ENCODE data around the gene GPSM1.
"Not testable (repeated sequence)": the region's sequence is repeated elsewhere in the genome, so short reads cannot be mapped to it uniquely, and the experiment has no call there.

Gene GPSM1

DNA sequence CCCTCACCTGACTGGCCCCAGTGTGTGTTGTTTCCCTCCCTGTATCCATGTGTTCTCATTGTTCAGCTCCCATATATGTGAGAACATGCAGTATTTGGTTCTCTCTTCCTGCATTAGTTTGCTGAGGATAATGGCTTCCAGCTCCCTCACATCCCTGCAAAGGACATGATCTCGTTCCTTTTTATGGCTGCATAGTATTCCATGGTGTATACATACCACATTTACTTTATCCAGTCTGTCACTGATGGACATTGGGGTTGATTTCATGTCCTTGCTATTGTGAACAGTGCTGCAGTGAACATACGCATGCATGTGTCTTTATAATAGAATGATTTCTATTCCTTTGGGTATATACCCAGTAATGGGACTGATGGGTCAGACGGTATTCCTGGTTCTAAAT is 7.4 kb upstream of the GPSM1 start:
- not testable (repeated sequence) for DNase-seq

DNA sequence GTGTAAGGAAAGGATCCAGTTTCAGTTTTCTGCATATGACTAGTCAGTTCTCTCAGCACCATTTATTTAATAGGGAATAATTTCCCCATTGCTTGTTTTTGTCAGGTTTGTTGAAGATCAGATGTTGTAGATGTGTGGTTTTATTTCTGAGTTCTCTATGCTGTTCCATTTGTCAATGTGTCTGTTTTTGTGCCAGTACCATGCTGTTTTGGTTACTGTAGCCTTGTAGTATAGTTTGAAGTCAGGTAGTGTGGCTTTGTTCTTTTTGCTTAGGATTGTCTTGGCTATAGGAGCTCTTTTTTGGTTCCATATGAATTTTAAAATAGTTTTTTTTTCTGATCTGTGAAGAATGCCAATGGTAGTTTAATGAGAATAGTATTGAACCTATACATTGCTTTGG is 6.4 kb upstream of the GPSM1 start:
- DNase-seq, result not testable (repeated sequence)

DNA sequence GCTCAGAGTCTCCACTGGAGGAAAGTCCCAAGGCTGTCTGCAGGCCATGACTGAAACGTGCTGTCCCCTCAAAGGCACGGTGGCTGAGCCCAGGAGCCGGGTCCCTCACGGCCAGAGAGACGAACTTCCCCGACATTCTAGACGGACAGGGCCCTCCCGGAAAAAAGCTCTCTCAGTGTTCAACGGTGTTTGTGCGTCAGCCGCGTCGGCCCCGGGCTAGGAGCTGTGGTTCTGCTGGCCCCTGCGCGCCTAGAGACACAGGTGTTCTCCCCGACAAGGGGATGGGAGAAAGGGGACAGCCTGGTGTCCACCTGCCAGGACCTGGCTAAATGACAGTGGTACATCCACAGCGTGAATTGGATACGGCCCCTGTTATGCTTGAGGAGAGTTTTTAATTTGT is 5.8 kb upstream of the GPSM1 start:
- DNase-seq, result no peak

DNA sequence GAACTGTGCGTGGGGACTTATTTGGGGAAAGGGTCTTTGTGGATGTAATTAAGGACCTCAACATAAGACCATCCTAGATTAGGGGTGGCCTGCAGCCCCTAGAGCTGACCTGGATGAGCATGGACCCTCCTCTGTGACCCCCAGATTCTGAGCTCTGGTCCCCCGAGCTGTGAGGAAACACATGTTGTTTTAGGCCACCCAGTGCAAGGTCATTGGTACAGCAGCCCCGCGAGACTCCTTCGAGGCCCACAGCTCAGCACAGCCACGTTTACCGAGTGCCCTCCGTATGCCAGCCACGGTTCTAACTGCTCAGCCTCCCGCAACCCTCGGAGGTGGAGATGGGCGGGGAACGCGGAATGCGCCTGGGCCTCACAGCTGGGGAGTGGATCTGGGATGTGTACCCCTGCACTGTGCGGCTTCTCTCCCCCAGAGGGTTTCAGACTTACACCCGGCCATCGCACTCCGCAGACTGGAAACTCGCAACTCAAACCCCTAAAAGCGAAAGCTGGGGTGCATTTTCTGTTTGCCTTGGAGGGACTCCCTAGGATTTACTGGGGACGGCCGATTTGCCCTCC is 4.5 kb upstream of the GPSM1 start:
- DNase-seq, result no peak

DNA sequence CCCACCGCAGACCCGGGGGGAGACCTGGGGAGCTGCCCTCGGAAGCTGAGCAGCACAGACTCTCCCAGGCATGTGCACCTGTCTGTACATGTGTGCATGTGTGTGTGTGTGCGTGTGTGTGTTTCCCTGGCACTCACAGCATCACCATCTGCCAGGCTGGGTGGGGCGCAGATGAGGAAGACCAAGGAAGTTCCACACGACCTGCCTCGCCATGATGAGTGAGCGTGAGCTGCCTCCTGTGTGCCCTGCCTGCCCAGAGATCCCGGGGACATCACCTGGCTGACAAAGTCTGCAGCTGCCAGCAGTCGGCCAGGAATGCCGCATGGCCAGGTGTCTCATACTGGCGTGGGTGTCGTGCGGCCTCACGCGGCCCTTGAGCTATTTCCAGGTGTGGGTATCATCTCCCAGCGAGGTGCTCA is 4.0 kb upstream of the GPSM1 start:
- DNase-seq, result no peak

DNA sequence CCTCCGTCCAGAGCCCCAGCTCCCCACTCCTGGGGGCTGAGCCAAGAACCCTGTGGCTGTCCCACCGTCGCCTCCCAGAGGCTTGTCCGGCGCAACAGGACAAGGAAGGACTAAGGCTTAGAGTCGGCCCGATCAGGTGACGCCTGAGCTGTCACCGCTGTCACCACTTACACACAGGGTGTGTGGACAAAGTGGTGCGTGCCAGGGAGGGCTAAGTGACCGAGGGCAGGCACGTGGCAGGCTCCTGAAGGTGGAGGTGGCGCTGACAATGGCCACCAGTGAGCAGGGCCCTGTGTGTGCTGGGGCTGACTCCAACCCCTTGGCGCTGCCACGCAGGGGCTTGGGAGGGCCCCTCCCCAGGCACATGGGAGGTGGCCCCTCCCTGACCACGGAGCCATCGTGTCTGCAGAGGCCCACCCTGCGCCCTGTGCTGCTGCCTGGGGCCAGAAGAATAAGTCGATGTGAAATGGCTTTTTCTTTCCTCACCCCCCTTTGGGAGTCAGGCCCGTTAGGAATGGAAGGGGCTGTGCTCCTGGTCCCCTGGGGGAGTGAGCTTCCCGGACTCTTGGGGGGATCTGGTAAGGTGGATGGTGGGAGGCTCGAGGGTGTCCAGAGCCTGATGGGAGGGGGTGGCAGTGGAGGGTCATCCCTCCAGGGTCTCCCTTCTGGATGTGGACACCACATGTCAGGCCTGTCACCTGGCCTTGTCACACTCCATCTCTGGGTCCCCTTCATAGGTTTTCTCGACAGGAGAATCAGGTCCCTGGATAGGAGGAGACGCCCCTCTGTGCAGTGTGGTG is 2.6 kb upstream of the GPSM1 start:
- DNase-seq, result no peak

DNA sequence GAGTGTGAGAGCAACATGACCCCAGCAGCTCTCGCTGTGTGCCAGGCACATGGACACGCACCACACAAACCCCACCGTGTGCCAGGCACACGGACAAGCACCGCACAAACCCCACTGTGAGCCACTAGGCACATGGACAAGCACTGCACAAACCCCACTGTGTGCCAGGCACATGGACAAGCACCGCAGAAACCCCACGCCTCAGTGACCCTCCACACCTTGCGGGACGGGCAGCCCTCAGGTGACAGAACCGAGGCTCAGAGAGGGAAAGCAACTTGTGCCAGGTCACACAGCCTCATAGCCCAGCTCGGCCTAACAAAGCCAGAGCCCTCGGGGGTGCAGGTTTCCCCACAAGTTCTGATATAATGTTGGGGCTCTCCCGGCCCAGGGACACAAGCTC is 2.0 kb upstream of the GPSM1 start:
- DNase-seq, result no peak

DNA sequence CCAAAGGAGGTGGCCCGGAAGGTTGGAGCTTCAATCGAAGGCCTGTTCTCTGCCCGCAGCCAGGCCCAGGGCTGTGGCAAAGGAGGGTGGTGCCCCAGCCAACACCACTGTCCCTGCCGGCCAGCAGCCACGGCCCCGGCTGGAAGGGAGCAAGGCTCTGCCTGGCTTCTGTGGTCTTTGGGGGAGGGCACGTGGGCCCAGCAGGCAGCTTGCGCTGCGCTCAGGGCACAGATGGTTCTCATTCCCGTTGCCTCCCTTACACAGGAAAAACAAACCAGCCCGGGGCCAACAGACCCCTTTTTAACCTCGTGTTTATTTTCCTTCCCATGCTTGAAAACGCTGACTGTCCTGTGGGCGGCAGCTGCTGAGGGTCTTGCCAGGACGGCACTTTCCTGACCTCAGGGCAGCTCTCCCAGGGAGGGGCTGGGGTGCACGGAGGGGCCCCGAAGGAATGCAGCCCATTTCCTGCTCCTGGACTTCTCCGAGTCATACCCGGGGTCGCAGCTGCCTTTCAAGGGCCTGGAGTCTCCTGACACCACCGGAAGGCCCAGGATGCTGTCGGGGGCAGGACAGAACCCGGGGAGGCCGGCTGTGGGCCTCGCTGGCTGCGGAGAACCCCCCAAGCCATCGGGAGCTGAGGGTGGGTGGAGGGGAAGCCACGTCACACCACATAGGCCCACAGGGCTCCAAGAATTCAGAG is 1.1 kb upstream of the GPSM1 start:
- DNase-seq, result no peak

DNA sequence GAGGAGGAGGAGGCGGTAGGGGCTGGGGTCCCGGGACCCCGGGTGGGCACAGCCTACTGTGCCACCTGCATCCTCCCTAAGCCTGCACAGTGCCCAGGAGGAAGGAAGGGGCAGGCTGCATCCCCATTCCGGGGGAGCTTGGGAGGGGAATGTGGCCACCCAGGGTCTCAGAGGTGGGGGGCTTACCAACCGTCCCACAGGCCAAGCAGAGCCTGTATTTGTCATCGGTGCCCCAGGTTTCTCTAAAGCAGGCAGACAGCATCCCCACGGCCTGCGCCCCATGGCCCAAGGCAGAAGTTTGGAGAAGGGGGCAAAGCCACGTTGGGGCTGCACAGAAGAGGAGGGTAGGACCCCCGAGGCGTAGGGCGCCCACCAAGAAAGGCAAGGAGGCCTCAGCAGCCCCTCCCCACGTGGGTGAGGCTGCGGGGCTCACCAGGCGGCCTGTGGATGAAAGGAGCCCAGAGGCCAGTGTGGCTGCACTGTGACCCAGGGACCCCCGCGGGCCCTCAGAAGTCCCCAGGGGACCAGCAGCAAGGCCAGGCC is 507 bp upstream of the GPSM1 start:
- DNase-seq, result no peak

DNA sequence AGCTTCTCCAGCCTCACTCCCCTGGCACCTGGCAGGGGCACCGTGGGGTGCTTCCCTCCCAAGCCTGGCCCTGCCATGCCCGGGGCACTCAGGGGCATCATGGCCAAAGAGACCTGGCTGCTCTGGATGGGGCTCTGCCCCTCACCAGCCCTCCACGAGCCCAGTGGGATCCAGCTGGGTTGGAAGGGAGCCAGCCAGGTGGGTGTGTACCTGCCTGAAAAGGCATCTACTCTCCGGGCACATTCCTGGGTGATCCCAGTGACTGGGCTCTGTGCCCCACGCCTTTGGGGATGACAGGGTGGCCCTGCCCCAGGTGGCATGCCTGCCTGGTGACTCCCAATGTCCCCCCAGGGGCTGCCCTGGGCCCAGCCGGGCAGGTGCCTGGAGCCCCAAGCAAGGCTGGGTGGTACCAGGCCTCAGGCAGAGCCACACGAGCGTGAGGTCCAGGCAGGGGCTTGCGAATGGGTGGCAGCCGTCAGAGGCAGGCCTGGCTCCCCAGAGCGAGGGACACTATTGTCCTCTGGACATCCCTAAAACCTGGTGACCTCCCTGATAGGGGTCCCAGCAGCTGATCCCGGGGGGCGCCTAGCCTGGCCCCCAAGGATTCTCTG is 777 bp downstream of the GPSM1 start:
- no peak for DNase-seq

DNA sequence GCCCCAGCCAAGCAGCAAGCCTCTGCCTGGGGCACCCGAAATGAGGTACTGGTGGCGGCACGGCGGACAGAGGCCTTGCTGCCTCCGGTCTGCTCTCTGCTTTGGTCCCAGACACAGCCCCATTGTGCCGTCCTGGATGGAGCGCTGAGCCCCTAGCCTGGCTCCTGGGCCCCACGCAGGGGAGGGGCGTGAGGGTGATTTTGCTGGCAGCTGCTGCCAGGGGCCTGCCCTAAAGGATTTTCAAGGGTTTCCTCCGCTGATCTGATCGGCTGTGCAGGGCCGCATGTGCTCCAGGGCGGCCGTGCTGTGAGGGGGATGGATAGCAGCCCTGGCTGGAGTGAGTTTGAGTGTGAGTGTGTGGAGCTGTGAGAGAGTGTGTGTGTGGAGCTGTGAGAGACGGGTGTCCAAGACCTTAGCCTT is 1.3 kb downstream of the GPSM1 start:
- no peak for DNase-seq

DNA sequence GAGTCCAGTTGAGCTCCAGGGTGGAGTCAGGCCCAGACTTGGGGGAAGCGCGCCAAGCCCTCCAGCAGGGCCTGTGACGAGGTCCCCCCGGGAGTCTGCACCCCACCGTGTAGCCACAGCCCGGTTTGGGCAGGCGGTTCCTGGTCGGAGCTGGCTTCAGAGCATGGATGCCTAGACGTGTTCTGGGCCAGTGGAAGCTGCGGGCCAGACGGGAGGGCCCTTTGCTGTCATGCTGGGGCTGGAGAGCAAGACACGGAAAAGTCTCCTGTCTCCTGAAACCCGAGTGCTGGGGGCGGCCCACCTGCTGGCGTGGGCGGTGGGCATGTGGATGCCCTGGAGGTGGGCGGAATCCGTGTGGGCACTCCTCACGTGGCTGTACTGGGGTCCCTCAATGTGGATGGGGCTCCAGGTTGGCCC is 1.9 kb downstream of the GPSM1 start:
- DNase-seq, result no peak

DNA sequence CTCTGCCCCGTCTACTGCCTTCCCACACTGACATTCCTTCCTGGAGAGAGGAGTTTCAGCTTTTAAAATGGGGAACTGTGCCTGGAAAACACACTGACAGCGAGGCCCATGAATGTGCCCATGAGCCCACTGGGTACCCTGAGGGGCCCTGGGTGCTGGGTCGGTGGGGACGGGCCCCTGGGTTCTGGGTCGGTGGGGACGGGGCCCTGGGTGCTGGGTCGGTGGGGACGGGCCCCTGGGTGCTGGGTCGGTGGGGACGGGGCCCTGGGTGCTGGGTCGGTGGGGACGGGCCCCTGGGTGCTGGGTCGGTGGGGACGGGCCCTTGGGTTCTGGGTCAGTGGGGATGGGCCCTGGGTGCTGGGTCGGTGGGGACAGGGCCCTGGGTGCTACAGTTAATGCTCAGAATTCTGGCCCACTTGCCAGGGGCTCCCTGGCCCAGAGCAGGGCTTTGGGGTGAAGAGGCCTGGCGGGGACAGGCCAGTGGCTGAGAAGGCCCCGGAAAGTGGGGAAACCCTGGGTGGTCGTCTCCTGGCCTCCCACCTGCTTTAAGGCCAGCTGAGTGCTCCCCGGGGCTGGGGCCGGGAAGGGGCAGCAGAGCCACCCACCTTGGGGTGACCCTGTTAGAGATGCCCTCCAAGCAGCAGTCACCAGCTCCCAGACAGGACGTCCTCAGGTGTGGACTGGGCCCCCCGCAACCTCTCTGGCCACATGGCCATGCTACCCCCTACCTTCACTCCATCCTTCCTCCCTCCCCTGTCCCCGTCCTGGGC is 2.5 kb downstream of the GPSM1 start:
- DNase-seq, result no peak

DNA sequence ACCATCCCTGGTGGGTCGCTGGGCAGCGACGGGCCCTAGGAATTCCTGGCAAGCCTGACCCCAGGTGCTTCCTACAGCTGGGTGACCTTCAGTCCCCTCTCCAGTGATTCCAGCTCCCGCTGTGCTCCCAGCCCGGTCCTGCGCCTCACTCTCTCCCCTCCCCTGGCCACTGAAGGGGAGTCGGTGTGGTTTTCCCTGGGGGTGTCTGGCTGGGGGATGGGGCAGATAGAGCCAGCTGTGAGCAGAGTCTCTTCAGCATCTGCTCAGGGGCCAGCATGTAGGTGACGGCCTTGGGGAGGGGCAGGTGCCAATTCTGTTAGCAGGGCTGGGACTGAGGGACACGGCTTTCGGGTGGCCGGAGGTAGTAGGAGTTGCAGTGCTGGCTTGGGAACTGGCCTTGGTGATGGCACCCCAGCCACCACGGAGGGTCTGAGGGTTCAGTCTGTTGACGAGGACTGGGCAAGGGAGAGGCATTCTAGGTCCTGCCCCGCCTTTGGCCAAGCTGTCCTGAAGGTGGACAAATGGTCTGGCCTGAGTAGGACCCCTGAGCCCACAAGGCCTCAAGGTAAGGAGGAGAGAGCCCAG is 3.2 kb downstream of the GPSM1 start:
- no peak for DNase-seq

DNA sequence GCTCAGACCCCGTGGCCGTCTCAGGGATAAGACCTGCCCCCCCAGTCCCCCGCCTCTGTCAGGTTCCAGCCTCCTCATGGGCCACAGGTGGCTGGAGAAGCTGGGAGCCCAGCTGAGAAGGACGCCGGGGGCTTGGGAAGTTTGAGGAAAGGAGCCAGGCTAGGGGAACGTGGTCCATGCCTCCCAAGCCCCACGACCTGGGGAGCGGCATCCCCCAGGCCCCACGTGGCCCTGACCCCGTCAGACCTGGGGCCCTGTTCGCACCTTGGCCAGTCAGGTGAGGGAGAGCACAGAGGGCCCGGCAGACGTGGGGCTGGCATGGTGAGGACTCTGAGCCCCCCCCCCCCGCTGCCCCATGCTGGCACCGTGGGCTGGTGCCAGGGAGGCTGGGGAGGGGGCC is 3.7 kb downstream of the GPSM1 start:
- DNase-seq, result no peak

DNA sequence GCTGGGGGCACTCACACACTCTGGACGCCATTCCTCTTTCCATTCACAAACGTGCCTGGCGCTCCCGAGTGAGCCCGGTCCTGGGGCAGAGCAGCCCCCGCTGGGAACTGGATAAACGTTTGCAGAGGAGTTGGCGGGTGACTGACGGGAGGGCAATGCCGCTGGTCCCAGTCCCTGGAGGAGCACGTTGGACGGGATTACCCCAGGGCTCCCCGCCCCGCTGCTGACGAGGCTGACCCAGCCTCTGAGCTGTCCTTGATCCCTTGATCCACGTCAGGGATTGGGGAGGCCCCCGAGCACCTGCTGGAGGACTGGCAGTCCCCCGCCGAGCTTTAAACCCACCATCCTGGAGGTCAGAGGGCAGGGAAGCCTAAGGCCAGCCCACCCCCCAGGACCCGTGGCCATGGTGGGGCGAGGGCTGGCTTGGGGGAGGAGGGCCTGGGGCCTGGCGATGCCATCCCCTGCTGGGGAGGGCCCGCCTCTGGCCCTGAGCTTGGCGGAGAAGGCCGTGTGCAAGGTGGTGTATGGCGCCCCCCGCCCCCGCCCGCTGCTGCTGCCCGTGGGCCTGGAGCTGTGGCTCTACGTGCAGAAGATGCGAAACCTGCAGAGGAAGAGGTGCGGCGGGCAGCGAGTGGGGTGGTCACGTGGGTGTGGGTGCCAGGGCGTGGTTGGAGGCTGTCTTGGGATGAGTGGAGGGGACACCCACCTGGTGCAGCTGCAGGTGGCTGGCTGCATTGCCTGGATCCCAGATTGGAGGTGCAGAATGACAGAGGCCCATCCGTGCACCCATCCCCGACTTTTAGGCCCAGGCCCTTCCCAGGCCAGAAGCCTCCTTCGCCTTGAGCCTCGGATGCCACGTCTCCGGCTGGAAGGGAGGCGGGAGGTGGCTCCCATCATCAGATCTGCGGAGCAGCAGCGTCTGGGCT is 4.5 kb downstream of the GPSM1 start:
- DNase-seq, result no peak

DNA sequence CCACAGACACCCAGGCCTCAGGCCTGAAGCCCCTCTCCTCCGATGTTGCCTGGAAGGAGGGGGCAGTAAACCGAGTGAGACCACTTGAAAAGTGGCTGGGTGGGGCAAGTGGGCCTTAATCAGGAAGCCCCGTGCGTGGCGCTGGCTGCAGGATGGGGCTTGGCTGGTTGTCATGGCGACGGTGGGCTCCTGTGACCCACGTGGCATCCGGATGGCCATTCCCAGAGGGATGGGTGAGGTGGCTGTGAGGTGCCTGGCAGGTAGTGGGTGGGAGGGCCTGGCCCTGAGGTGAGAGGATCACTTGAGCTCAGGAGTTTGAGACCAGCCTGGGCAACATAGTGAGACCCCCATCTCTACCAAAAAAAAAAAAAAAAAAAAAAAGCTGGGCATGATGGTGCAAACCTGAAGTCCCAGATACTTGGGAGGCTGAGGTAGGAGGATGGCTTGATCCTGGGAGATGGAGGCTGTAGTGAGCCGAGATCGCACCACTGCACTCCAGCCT is 5.2 kb downstream of the GPSM1 start:
- no peak for DNase-seq

DNA sequence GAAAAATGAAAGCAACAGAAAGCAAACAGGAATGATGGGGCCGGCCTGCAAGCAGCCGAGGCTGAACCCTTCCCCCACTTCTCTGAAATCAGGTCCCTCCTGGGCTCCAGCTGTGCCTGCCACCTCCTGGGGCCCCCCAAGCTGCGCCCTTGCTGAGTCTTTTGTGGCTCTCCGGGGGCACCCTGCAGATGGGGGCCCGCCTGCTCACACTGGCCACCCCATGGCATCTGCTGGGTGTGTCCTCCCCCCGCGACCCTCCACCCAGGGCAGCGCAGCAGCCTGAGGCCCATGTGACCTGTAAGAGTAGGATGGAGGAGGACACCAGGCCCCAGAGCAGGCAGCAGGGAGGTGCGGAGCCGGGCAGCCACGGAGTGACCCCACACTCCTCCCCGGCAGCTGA is 5.7 kb downstream of the GPSM1 start:
- no peak for DNase-seq

DNA sequence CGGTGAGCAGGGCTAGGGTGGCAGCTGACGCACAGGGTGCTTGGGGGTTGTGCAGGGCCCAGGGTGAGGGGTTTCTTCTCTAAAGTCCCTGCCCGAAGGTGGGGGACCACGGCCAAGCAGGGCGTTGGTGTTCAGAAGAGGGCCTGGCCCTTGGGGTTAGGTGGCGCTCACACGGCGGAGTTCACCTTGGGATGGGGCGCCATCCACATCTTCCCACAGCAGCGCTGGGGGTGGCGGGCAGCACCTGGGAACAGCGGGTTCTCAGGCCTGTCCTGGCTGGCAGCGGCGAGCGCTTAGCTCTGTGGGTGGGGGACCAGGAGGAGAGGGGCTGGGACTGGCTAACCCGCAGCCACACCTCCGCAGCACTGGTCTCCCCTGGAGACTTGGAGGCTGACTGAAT is 6.1 kb downstream of the GPSM1 start:
- DNase-seq, result no peak

DNA sequence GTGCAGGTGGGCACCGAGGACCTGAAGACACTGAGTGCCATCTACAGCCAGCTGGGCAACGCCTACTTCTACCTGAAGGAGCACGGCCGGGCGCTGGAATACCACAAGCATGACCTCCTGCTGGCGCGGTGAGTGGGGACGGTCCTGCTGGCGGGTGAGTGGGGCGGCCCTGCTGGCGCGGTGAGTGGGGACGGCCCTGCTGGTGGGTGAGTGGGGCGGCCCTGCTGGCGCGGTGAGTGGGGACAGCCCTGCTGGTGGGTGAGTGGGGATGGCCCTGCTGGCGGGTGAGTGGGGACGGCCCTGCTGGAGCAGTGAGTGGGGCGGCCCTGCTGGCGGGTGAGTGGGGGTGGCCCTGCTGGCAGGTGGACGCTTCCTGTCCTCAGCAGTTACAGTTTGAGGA is 7.2 kb downstream of the GPSM1 start:
- DNase-seq, result no peak

Measured in activated CD4-positive, CD25-positive, alpha-beta regulatory T cell (primary cell).